IMR-90 (cell line): Measurements from ENCODE around the gene CHST8. TPM values are rescaled to one million over a fixed set of nuclear protein-coding genes. Genes with fewer than 3 reads are reported as not detected.

ENCODE experiments used
- ATAC-seq: fragments of 200-7000 bp; cut with Tn5 transposase; 2 replicates; pipeline ENCODE4 v1.9.1; 2020; ENCODE audit warnings: low read depth, mild to moderate bottlenecking, moderate library complexity
- BruUV-seq: library from RNA; stranded (reverse); fragments of 400-500 nt; replicated peaks from 2 replicates; lab custom pipeline; 2021; lab: Mats Ljungman, UMichigan
- CTCF ChIA-PET: fragments of 300-600 bp; formaldehyde crosslinking; extraction: SDS; loops from one replicate; lab custom pipeline; 2021; ENCODE audit warnings: antibody characterized with exemption; lab: Yijun Ruan, JAX
- POLR2A ChIA-PET: fragments of 300-600 bp; sonication (Branson Sonifier 250); formaldehyde crosslinking; loops from one replicate; lab custom pipeline; 2022; ENCODE audit warnings: antibody characterized with exemption; ENCODE audit not compliant: unreplicated experiment; lab: Charles Lee
- DNase-seq: peaks from one replicate; pipeline ENCODE4 v3.0.0; 2013
- H2AFZ ChIP-seq: replicated peaks from 2 replicates; pipeline ENCODE3; 2013; ENCODE audit warnings: low read length, mild to moderate bottlenecking; ENCODE audit not compliant: poor library complexity
- H2AK5ac ChIP-seq: 2 replicates; pipeline ENCODE4 v1.6.1; 2013; ENCODE audit warnings: low read depth, low read length, inconsistent platforms
- H2AK9ac ChIP-seq: replicated peaks from 2 replicates; pipeline ENCODE3; 2013; ENCODE audit warnings: mild to moderate bottlenecking, low read depth, low read length, moderate library complexity; ENCODE audit not compliant: poor library complexity
- H2BK120ac ChIP-seq: 2 replicates; pipeline ENCODE4 v1.6.1; 2013; ENCODE audit warnings: low read depth, low read length, inconsistent platforms
- H2BK15ac ChIP-seq: 3 replicates; pipeline ENCODE4 v1.6.1; 2013; ENCODE audit warnings: low read depth, low read length, inconsistent platforms
- H2BK20ac ChIP-seq: 2 replicates; pipeline ENCODE4 v1.6.1; 2013; ENCODE audit warnings: low read depth, mild to moderate bottlenecking, inconsistent platforms, low read length, moderate library complexity
- H2BK5ac ChIP-seq: 2 replicates; pipeline ENCODE4 v1.6.1; 2013; ENCODE audit warnings: mild to moderate bottlenecking, low read depth, low read length, inconsistent platforms; ENCODE audit not compliant: poor library complexity, severe bottlenecking
- H3K14ac ChIP-seq: replicated peaks from 2 replicates; pipeline ENCODE4 v1.6.1; 2013; ENCODE audit warnings: low read depth, low read length, inconsistent platforms
- H3K18ac ChIP-seq: 2 replicates; pipeline ENCODE4 v1.6.1; 2013; ENCODE audit warnings: low read depth, low read length, control low read depth
- H3K23ac ChIP-seq: 2 replicates; pipeline ENCODE4 v1.6.1; 2013; ENCODE audit warnings: low read depth, low read length, inconsistent platforms
- H3K27ac ChIP-seq: 2 replicates; pipeline ENCODE4 v1.5.1; 2013; ENCODE audit warnings: mild to moderate bottlenecking, control low read depth, low read length; ENCODE audit not compliant: insufficient read depth
- H3K27me3 ChIP-seq: 2 replicates; pipeline ENCODE4 v1.6.1; 2013; ENCODE audit warnings: low read length; ENCODE audit not compliant: control insufficient read depth, insufficient read depth
- H3K36me3 ChIP-seq: 2 replicates; pipeline ENCODE4 v1.6.1; 2013; ENCODE audit warnings: low read length, mixed read lengths; ENCODE audit not compliant: control insufficient read depth, insufficient read depth
- H3K4ac ChIP-seq: 2 replicates; pipeline ENCODE4 v1.6.1; 2013; ENCODE audit warnings: low read depth, low read length, inconsistent platforms
- H3K4me1 ChIP-seq: 2 replicates; pipeline ENCODE4 v1.6.1; 2013; ENCODE audit warnings: low read length, mixed read lengths; ENCODE audit not compliant: control insufficient read depth, insufficient read depth
- H3K4me2 ChIP-seq: 2 replicates; pipeline ENCODE4 v1.6.1; 2013; ENCODE audit warnings: low read depth, mild to moderate bottlenecking, control low read depth, low read length, moderate library complexity
- H3K4me3 ChIP-seq: 2 replicates; pipeline ENCODE4 v1.5.1; 2013; ENCODE audit warnings: low read depth, mild to moderate bottlenecking, control low read depth, low read length, moderate library complexity; ENCODE audit not compliant: insufficient read depth
- H3K56ac ChIP-seq: 2 replicates; pipeline ENCODE4 v1.6.1; 2013; ENCODE audit warnings: low read length, inconsistent platforms; ENCODE audit not compliant: insufficient read depth; ENCODE audit errors: extremely low read depth
- H3K79me1 ChIP-seq, 2 experiments: 2 replicates each; pipeline ENCODE4 v1.6.1; 2013; ENCODE audit warnings: low read length in 2 of 2, inconsistent platforms in 1 of 2, low read depth in 1 of 2
- H3K9ac ChIP-seq: 2 replicates; pipeline ENCODE4 v1.6.1; 2013; ENCODE audit warnings: low read depth, low read length, control low read depth
- H3K9me1 ChIP-seq: 2 replicates; pipeline ENCODE4 v1.6.1; 2013; ENCODE audit warnings: low read length, inconsistent platforms; ENCODE audit not compliant: insufficient read depth
- H3K9me3 ChIP-seq: 2 replicates; pipeline ENCODE4 v1.6.1; 2013; ENCODE audit warnings: low read length; ENCODE audit not compliant: control insufficient read depth, insufficient read depth
- H4K20me1 ChIP-seq: 2 replicates; pipeline ENCODE4 v1.6.1; 2013; ENCODE audit warnings: low read length, inconsistent platforms; ENCODE audit not compliant: insufficient read depth
- H4K5ac ChIP-seq: 2 replicates; pipeline ENCODE4 v1.6.1; 2013; ENCODE audit warnings: mild to moderate bottlenecking, low read depth, low read length, control low read depth
- H4K8ac ChIP-seq, 2 experiments: 2 replicates each; pipeline ENCODE4 v1.6.1; 2013; ENCODE audit warnings: low read depth in 2 of 2, low read length in 2 of 2, control low read depth in 1 of 2, inconsistent platforms in 1 of 2
- H4K91ac ChIP-seq: 2 replicates; pipeline ENCODE4 v1.6.1; 2013; ENCODE audit warnings: low read depth, low read length, inconsistent platforms; ENCODE audit not compliant: insufficient read depth
- CEBPB ChIP-seq: IDR thresholded peaks from 2 replicates; pipeline ENCODE4 v1.6.1; 2012; ENCODE audit warnings: low read depth, low read length, improper control_type of control experiment
- CHD1 ChIP-seq: IDR thresholded peaks from 2 replicates; pipeline ENCODE4 v1.6.1; 2012; ENCODE audit warnings: low read depth, low read length, improper control_type of control experiment
- CTCF ChIP-seq: conservative IDR thresholded peaks from 2 replicates; pipeline ENCODE4 v1.5.1; 2012; ENCODE audit warnings: mild to moderate bottlenecking, low read depth, low read length, improper control_type of control experiment
- MAZ ChIP-seq: IDR thresholded peaks from 2 replicates; pipeline ENCODE4 v1.6.1; 2012; ENCODE audit warnings: low read depth, mild to moderate bottlenecking, low read length, improper control_type of control experiment, moderate library complexity, borderline replicate concordance
- MXI1 ChIP-seq: IDR thresholded peaks from 2 replicates; pipeline ENCODE4 v1.6.1; 2012; ENCODE audit warnings: low read depth, mild to moderate bottlenecking, low read length, moderate library complexity, borderline replicate concordance
- POLR2A ChIP-seq: IDR thresholded peaks from 2 replicates; pipeline ENCODE4 v1.6.1; 2012; ENCODE audit warnings: mild to moderate bottlenecking, low read depth, low read length
- RAD21 ChIP-seq: IDR thresholded peaks from 2 replicates; pipeline ENCODE4 v1.6.1; 2012; ENCODE audit warnings: low read length, improper control_type of control experiment
- RCOR1 ChIP-seq: IDR thresholded peaks from 2 replicates; pipeline ENCODE4 v1.6.1; 2012; ENCODE audit warnings: mild to moderate bottlenecking, low read length, improper control_type of control experiment; ENCODE audit not compliant: insufficient replicate concordance
- RFX5 ChIP-seq: IDR thresholded peaks from 2 replicates; pipeline ENCODE4 v1.8.0; 2012; ENCODE audit warnings: low read depth, mild to moderate bottlenecking, low read length, moderate library complexity
- SMC3 ChIP-seq: fragments of 150-350 bp; IDR thresholded peaks from 2 replicates; pipeline ENCODE4 v1.6.1; 2016; ENCODE audit warnings: low read depth, mild to moderate bottlenecking, antibody characterized with exemption, low read length, moderate library complexity
- USF2 ChIP-seq: fragments of 150-350 bp; IDR thresholded peaks from 2 replicates; pipeline ENCODE4 v1.6.1; 2017; ENCODE audit warnings: mild to moderate bottlenecking, antibody characterized with exemption, low read length, low read depth
- WGBS, 2 experiments: methylation state at CpG; one replicate each; pipeline versions ENCODE4 v1.1.5 to v1.1.7; 2013; ENCODE audit warnings: missing lambda C conversion rate in 2 of 2; ENCODE audit not compliant: insufficient read length in 1 of 2; ENCODE audit errors: extremely low coverage in 2 of 2; 5-methylcytosine and 5-hydroxymethylcytosine counted together
- dilution Hi-C: fragments of 300-500 bp; cut with HindIII; formaldehyde crosslinking; loops from one replicate; pipeline ENCODE4 v1.14.3; 2018; ENCODE audit warnings: low sequenced_read_pairs; ENCODE audit not compliant: unreplicated experiment
- in situ Hi-C: fragments of 300-500 bp; cut with MboI; formaldehyde crosslinking; loops from 3 replicates; pipeline ENCODE4 v1.14.3; 2019; ENCODE audit warnings: low sequenced_read_pairs, inconsistent platforms, mixed read lengths
- intact Hi-C: fragments of 100-400 bp; cut with micrococcal nuclease; formaldehyde crosslinking; loops from 2 replicates; pipeline ENCODE4 v1.10.0; 2022
- polyA plus RNA-seq, 3 experiments: library from polyadenylated mRNA; depleted of rRNA; stranded (reverse); fragments of >200 nt; gene quantifications; 2 replicates each; pipeline ENCODE4 v1.2.3, GENCODE V29; 2012; ENCODE audit warnings: low replicate concordance in 1 of 3
- total RNA-seq: library from RNA; depleted of rRNA; stranded (reverse); fragments of >200 nt; gene quantifications from 2 replicates; pipeline ENCODE4 v1.2.3, GENCODE V29; 2012

The CHST8 gene
- total and polyA plus RNA-seq, 2 of the 4 experiments (the other 2 are of a cell fraction) = not detected

GRCh38 chr19:33715462-33715861 lies 93.7 kb downstream of the CHST8 start:
- Histone ChIP-seq H3K9ac (no peak overlapping the region), H4K20me1 (no peaks in the 10 kb centered on the region), H3K36me3 (no peaks in the 10 kb centered on the region), H4K8ac (no peak overlapping the region), H3K9me3 (no peaks in the 10 kb centered on the region), H3K27ac (no peak overlapping the region), H3K4me2 (no peak overlapping the region), H3K23ac (no peak overlapping the region), H2BK20ac (no peak overlapping the region), H2BK120ac (no peak overlapping the region), H3K4ac (no peak overlapping the region), H3K27me3 (no peaks in the 10 kb centered on the region), H3K14ac (no peak overlapping the region), H3K4me1 (no peaks in the 10 kb centered on the region), H3K4me3 (no peak overlapping the region), H2BK15ac (no peak overlapping the region), H2BK5ac (no peak overlapping the region), H3K18ac (no peak overlapping the region), H3K79me1 (no peaks in the 10 kb centered on the region), H4K5ac (no peak overlapping the region), H2AK9ac (no peak overlapping the region), H4K91ac (no peak overlapping the region), H2AFZ (no peak overlapping the region), H3K56ac (no peak overlapping the region), H2AK5ac (no peak overlapping the region), H3K9me1 (no peaks in the 10 kb centered on the region; the same call in 1 of the 2 replicates)
- TF ChIP-seq RCOR1 = no peak
- TF ChIP-seq MAZ = no peak
- no peak for TF ChIP-seq MXI1
- TF ChIP-seq POLR2A = no peak
- no peak for TF ChIP-seq SMC3
- TF ChIP-seq USF2 = no peak
- TF ChIP-seq RFX5 = no peak
- TF ChIP-seq CTCF = no peak
- no peak for TF ChIP-seq CEBPB
- no peak for TF ChIP-seq RAD21
- no peak for TF ChIP-seq CHD1
- WGBS, 2 experiments = 100% methylated on average over 1 of the region's 1 CpG; no CpG with 5 or more reads in 1 of the 2 experiments
- ChIA-PET CTCF (no interaction called here), POLR2A (no interaction called here)
- ATAC-seq (no peak), DNase-seq (no peak)
- BruUV-seq = no TSS peak
- in situ Hi-C loops = no loop called here
- dilution Hi-C loops = no loop called here
- intact Hi-C loops = no loop called here
